Nucleus accumbens (tissue), 56 donors: ENCODE results near the gene CLCN7.

Experiments
- DNase-seq, 56 donors: peaks; one replicate each; lab custom pipeline; 2025; lab: John Stamatoyannopoulos, UW

CLCN7 gene

GRCh38 chr16:1474796-1475551 lies at the start of gene CLCN7:
Gene CLCN7 (minus strand): TSS chr16:1475028. CDS start chr16:1474974, 54 bp downstream.
- DNase-seq, result peak in 54 of 56 donors; percentile 27 to 93 (median 81)

- DNase-seq, result no peak
Observed at GRCh38 chr16:1524366-1524765, 49.5 kb upstream of the CLCN7 start.

- no peak for DNase-seq
Observed at GRCh38 chr16:1523581-1524245, 48.9 kb upstream of the CLCN7 start.

- no peak for DNase-seq
Observed at GRCh38 chr16:1520461-1520860, 45.6 kb upstream of the CLCN7 start.

GRCh38 chr16:1519831-1520230 lies 45.0 kb upstream of the CLCN7 start:
- DNase-seq, result no peak

GRCh38 chr16:1518626-1519135 lies 43.9 kb upstream of the CLCN7 start:
- no peak for DNase-seq

- no peak for DNase-seq
Observed at GRCh38 chr16:1514507-1514906, 39.7 kb upstream of the CLCN7 start.

- DNase-seq, result peak in 2 of 56 donors; percentile 9 to 16
Observed at GRCh38 chr16:1512774-1513173, 37.9 kb upstream of the CLCN7 start.

- no peak for DNase-seq
Observed at GRCh38 chr16:1511662-1512569, 37.1 kb upstream of the CLCN7 start.

- no peak for DNase-seq
Observed at GRCh38 chr16:1510941-1511351, 36.1 kb upstream of the CLCN7 start.

GRCh38 chr16:1510272-1510671 lies 35.4 kb upstream of the CLCN7 start:
- no peak for DNase-seq

GRCh38 chr16:1509307-1510221 lies 34.7 kb upstream of the CLCN7 start:
- DNase-seq, result peak in 1 of 56 donors; percentile 19

- no peak for DNase-seq
Observed at GRCh38 chr16:1508494-1509187, 33.8 kb upstream of the CLCN7 start.

- DNase-seq, result no peak
Observed at GRCh38 chr16:1506494-1507213, 31.8 kb upstream of the CLCN7 start.

GRCh38 chr16:1505912-1506311 lies 31.1 kb upstream of the CLCN7 start:
- DNase-seq, result no peak

- no peak for DNase-seq
Observed at GRCh38 chr16:1505073-1505844, 30.4 kb upstream of the CLCN7 start.

GRCh38 chr16:1503110-1503955 lies 28.5 kb upstream of the CLCN7 start:
- no peak for DNase-seq
